NCI-H82 treated with DMSO at 0.1 percent for 48 hours (cell line): ENCODE data around the gene TFB1M.
A peak's percentile ranks its signal among the peaks of the same experiment; 100 is the strongest.
"Not testable (repeated sequence)": the region's sequence is repeated elsewhere in the genome, so short reads cannot be mapped to it uniquely, and the experiment has no call there.

Source experiments
- DNase-seq: peaks from one replicate; lab custom pipeline; 2025; ENCODE audit not compliant: unreplicated experiment; lab: John Stamatoyannopoulos, UW

The TFB1M gene

DNA sequence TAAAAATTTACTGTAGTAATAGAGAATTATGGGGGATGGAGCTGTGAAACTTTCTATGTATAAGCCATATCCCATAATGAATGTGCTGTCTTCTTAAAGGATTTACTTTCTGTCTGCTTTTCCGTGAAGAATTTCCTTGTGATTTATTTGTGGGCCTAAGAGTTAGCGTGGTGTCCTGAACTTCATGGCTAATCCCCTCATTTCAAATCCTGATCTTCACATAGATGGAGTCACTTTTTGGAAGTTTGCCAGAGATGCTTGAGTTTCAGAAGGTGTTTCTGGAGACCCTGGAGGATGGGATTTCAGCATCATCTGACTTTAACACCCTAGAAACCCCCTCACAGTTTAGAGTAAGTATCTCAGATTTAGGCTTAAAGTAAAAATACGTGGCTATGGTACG is 69.8 kb downstream of the TFB1M start:
- DNase-seq = peak; percentile 91

DNA sequence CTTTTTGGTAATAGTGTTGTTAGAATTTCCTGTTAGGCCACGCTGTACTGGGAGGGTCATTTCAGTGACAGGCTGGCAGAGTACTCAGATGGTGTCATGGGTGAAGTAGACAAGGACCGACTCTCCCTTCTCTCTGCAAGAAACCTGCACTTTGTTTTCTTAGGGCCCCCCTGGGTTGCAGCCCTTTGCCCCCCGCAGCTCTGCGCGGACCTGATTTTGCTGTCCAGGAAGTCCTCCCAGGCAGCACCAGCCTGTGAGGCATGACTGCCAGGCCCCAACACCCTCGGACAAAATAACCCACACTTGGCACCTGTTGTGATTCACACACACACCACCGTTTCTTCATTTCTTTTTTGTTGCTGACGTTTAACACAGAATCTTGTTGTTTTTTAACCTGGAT is 72.3 kb downstream of the TFB1M start:
- DNase-seq = no peak

DNA sequence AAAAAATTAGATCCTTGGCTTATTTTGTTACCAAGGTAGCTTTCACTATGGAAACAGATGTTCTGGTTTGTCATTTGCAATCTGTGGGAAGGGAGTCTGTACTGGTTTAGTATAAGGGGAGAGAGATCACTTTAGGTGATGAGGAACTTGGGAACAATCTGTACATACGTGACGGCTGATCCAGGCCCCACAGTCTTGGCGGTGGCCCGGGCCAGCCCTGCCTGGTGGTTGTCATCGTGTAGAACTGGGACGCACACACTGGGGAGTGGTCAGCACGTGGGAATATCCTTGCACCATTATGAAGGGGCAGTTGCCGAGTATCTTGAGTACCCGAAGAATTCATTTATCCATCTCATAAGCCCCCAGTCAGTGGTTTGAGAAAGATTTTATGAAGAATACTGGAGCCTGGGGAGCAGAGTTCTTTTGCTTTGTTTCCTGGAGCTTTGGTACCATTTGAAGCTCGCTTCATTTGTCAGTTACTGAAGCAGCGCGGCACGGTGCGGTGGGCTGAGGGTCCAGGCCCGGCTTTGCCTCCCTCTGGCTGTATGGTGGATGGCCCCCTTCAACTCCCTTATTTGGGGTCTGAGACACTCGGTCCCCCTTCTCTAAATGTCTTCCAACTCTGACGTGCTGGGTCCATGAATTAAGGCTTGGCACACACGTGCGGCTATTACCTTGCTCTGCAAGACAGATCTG is 73.2 kb downstream of the TFB1M start:
- no peak for DNase-seq

DNA sequence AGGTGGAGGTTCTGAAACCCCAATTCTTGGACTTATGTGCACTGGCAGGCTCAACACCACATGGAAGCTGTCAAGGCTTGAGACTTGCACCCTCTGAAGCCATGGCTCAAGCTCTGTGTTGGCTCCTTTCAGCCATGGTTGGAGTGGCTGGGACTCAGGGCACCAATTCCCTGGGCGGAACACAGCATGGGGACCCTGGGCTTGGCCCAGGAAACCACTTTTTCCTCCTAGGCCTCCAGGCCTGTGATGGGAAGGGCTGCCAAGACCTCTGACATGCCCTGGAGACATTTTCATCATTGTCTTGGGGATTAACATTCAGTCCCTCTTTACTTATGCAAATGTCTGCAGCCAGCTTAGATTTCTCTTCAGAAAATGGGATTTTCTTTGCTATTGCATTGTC is 76.7 kb downstream of the TFB1M start:
- no peak for DNase-seq

DNA sequence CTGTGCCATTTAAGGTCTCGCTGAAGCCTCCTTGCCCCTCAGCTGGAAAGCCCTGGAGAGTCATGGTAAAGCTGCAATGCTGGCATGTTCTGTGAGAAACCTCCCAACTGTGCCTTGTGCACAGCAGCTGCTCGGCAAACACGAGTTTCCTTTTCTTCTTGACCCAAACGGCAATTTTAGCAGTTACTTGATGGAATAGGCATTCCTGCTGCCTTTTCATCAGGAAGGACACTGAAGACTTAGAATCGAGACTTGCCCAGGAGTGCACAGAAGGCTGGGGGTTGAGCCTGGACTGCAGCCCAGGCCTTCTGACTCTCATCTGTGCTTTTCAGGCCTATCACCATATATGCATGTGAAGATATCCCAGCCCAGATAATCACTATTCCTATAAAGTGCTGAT is 79.2 kb downstream of the TFB1M start:
- DNase-seq = no peak

DNA sequence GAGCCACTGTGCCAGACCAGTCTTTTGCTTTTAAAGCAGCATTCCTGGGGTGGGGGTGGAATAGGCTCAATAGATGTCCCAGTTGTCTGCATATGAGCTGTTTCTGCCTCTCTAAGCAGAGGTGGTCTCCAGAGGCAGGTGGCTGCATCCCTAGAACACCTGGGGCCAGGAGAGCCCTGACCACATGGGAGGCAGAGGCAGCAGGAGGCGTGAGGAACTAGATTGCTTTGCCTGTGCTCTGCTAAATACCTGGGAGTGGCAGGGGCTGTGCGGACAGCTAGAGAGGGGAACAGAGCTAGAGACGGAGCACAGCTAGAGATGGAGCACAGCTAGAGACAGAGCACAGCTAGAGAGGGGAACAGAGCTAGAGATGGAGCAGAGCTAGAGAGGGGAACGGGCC is 79.6 kb downstream of the TFB1M start:
- no peak for DNase-seq

DNA sequence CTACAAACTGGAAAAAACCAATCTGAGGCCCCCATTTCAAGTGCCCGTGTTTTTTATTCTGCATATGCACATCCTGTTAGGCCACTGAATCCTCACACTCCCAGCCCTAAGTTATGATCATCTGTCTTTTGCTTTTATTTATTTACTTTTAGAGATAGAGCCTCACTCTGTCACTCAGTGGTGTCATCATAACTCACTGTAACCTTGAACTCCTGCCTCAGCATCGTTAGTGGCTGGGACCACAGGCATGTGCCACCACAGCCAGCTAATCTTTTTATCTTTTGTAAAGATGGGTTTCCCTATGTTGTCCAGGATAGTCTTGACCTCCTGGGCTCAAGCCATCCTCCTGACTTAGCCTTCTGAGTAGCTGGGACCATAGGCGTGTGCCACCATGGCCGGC is 80.1 kb downstream of the TFB1M start:
- DNase-seq = no peak

DNA sequence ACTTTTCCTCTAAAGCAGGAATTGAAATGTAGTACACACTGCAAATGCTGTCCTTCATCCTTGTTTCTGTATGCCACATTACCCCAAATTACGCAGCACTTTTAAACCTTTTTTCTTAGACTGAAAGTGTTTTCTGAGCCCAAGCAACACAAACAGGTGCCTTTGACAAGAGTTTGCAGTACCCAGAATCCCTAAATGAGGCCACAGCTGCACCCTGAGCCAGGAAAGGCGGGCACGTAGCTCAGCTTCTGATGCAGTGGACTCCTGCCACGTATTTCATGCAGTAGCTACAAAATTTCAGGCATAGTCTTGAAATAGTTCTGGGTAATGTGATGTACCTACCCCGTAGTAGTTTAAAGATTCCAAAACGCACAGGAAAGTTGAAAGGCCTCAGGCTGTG is 81.4 kb downstream of the TFB1M start:
- no peak for DNase-seq

DNA sequence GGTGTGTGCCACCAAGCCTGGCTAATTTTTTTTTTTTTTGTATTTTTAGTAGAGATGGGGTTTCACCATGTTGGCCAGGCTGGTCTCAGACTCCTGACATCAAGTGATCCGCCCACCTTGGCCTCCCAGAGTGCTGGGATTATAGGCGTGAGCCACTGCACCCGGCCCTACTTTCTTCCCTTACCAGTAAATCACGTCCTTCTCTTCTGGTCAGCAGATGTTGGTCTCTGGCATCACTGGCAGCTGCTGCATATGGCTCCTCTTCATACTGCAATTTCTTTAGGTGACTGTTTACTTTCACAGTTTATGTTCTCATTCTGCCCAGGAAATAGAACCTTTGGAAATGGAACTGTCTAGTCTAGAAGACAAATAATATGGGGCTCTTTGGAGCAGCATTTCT is 83.3 kb downstream of the TFB1M start:
- not testable (repeated sequence) for DNase-seq

DNA sequence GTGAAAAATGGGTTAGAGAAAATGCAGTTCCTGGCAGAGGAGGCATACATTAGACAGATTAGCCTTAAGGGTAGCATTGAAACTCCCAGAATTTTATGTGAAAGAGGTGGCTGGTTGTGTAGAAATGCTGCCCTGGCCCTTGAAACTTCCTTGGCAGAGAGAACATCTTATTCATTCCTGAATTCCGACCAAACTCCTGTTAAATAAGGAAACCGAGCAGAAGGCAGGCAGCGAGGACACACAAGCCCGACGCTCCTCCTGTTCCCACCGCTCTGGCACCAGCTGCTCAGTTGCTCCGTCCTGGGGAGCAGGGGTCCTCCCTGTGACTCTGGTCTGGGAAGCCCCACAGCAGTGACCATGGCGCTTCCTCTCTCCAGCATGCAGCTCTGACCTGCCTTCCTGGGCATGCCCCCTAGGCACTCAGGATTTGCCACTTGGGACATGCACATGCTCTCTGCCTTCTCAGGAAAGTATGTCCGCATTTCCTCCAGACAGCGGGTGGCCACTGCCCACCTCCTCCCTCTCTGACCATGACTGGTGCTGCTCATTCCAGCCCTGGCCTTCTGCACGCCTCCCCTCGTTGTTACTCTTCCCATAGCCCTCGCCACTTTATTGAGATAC is 85.6 kb downstream of the TFB1M start:
- no peak for DNase-seq

DNA sequence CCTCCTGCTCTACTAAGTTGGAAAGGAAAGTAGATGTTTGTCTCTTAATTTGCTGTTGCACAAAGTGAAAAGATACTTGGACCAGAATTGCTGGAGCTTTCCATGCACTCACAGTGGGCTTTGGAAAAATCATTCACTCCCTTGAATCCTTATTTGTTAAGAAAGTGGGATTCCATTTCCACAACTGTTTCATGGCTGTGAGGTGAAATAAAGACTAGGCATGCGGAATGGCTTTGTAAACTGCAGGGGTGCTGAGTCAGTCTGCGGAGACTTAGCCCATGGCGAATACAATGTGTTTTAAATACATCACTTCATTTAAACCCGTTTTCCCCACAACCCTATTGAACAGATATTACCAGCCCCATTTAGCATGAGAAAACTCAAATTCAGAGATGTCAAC is 87.2 kb downstream of the TFB1M start:
- no peak for DNase-seq

DNA sequence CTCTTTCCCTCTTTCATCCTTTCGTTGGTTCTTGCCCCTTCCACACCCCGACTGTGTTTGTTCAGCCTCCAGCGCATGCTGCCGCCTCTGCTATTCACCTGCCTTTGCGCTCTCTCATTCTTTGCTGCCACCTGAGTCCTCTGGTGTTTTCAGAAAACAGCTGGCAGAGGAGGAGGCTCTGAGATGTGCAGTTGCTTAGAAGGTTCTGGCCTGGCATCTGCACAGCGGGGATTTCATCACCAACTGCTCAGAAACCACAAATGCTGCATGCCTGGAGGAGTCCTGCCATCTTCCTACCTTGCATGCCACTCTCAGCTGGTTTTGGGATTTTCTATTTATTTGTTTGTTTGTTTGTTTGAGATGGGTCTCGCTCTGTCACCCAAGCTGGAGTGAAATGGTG is 89.7 kb downstream of the TFB1M start:
- no peak for DNase-seq

DNA sequence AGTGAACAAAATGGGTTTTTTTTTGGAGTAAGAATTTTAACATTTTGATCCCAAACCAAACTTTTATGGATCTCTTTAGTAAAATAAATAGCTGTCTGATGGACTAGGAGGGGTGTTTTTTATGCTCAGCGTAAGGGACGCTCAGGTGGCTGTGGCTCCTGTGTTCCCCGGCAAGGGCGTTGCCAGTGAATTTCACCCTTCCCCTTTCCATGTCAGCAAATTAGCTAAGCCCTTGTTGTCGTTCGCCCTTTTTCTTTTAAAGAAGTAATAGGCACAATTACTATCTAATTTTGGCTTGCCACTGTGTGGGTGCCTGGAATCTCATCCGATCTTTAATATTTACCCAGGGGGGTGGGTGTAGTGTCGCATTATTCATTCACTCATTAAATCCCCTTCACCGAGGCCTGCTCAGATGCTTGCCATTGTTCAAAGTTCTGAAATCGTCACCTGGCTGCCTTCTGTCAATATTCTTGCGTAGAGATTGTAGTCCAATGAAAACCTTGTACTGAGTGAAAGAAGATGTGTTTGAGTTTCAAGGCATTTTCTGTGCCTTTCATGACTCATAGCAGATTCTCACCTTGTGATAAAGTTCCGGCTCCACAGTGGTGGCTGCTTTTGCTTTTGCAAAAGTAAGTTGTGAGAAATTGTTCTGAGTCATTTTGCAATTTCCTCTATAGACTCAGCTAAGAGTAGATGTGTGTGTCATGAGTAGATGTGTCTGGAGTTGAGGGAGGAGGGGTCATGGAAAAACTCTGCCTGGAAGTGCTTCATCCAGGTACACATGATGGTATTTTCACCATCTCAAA is 90.4 kb downstream of the TFB1M start:
- no peak for DNase-seq

DNA sequence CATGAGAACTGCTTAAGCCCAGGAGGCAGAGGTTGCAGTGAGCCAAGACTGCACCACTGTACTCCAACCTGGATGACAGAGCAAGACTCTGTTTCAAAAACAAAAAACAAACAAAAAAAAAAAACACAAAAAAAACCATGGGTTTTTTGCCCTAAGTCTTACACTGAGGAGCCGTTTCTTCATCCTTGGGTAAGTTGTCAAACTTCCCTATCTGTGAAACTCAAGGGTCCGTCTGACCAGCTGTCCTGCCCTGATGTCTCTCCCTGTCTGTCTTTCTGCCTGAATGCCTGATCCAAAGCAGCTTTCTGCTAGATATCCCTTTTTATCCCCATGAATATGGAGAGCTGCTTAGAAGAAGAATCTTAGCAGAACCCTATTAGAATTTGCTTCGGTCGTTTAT is 91.8 kb downstream of the TFB1M start:
- no peak for DNase-seq

DNA sequence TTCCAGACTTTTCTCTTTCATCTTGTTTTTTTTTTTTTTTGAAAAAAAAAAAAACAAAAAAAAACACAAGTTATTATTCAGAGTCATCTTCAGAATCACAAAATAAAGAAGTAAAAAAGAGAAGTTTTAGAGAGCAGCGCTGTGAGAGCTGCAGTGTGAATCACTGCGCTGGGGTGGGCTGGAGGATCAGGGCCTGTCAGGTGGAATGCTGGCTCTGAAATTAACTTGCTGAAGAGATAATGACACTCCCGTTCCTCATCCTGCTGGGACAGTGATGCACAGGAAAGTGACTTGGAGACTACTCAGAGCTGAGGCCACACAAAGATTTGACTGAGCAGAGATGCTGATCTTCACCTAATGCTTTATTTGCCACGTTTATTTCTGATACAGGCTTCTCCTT is 93.2 kb downstream of the TFB1M start:
- DNase-seq = no peak

DNA sequence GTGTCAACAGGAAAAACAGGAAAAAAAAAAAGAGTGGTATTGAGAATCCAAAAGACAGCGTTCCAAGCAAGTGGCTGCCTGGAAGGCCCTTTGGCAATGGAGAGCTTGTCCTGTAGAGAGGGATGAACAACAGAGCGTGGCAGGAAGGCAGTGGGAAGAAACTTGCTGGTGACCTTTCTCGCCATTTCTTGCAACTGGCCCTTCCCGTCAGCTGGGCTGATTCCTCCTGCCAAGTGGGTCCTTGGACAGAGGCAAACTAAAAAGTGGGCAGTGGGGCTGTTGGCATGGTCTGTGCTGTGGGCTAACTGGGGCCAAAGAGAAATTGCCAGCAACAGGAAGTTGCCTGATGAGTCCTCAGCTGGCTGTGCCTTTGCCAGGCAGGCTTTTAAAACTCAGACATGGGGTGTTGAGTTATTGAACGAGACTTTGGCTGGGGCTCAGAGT is 94.4 kb downstream of the TFB1M start:
- DNase-seq = no peak

DNA sequence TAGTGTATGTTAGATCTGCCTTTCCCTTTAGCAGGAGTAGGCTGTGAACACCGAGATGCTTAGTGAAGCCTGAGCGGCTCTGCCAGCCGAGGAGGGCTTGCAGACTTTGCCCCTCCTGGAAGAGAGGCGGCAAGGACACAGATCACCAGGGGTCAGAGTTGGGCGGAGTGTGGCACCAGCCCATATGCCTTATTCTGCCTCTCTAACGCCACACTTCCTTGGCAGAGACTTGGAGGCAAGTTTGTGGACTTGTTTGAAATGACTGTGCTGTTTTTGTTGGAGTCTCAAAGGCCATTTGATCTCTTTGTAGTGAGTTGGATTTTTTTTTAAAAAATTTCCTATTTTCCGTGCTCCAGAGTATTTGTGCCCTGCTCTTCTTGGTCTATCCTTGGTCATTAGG is 95.0 kb downstream of the TFB1M start:
- no peak for DNase-seq

DNA sequence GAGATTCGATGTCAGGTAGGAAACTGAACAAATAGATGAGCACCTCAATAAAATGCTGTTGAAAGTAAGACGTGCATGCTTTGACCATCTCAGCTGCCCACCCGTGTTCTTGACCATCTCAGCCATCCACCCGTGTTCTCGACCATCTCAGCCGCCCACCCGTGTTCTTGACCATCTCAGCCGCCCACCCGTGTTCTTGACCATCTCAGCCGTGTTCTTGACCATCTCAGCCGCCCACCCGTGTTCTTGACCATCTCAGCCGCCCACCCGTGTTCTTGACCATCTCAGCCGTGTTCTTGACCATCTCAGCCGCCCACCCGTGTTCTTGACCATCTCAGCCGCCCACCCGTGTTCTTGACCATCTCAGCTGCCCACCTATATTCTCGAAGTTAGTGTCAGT is 95.6 kb downstream of the TFB1M start:
- not testable (repeated sequence) for DNase-seq

DNA sequence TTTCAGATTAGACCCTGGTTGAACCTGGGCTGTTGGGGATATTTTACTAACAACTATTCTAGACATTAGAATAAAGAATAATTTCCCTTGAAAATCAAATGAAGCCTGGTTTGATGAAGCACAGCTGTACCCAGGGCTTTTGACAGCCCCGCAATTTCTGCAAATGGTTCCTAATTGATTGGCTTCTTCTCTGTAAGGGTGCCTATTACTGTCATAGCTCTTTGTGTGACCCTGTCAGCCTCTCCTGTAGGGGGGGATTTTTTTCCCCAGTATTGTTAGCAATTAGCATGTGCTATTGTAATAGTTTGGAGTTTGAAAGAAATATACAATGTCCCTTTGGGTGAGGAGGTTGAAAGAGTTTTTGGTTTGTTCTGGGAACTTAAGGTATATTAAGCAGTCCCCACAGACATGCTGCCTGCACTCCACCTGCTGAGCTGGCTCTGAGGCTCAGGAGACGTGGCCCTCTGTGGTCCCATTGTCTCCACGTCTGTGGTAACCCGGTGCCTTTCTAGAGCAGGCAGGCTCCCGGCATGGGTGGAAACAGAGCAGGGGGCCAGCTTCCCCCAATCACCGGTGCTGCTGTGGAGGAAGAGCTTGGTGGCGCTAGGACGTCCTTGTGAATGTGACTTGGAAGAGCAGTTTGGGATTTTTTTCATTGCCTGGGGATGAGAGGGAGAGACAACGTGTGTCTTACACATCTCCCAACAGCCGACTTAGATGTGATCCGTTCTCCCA is 97.8 kb downstream of the TFB1M start:
- DNase-seq = no peak

DNA sequence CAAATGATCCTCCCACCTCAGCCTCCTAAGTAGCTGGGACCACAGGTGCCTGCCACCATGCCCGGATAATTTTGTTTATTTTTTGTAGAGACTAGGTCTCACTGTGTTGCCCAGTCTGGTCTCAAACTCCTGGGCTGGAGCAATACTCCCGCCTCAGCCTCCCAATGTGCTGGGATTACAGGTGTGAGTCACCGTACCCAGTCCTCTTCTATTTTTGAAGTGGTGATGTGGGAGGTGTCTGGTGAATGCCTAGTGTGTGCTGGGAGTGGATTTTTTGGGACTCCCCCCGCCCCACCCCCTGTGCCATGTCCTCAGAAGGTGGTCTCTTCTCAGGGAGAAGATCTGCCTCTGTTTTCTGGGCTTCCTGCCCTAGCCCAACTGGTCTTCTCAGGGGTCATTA is 98.4 kb downstream of the TFB1M start:
- DNase-seq = no peak

DNA sequence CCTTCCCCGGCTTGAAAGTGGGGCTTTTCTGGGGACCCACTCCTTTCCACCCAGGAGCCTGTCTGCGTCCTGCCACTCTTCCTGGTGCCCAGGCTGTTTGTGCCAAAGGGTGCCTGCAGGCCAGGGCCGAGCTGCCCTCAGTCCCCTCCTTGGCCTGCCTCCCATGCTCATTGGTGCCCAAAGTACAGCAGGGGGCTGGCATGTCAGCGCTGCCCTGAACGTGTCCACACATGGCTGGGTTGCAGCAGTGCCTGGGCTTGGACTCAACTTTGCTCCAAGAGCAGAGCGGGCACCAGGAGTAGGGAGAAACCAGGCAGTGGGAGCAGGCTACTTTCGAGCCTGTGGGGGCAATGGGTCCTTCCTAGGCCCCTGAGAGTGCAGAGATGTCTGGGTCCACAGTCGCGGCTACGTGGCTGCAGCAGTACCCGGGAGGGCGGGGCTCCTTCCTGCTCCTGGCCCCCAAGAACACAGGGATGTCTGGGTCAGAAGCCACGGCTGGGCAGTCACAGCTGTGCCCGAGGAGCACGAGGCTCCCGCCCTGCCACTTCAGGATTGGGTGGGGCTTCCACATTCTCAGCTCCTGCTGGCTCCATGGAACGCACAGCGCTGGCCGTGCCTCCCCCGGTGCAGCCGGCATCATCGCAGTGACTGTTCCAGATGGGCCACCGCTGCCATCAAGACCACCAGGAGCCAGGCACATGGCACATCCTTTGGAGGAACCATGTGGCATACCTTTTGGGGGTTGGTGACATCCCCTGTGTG is 100.5 kb downstream of the TFB1M start:
- no peak for DNase-seq
